IPS-20b (cell line): Measurements from ENCODE around the gene STT3B.

Source experiments
- H3K27ac ChIP-seq: one replicate; pipeline ENCODE4 v1.5.1; 2013; ENCODE audit warnings: low read length
- H3K27me3 ChIP-seq: 2 replicates; pipeline ENCODE4 v1.6.1; 2013; ENCODE audit warnings: mild to moderate bottlenecking, low read length, inconsistent platforms; ENCODE audit not compliant: insufficient read depth
- H3K36me3 ChIP-seq: 2 replicates; pipeline ENCODE4 v1.6.1; 2013; ENCODE audit warnings: low read depth, mild to moderate bottlenecking, inconsistent platforms, low read length, moderate library complexity; ENCODE audit not compliant: insufficient read depth
- H3K4me1 ChIP-seq: 2 replicates; pipeline ENCODE4 v1.6.1; 2013; ENCODE audit warnings: mild to moderate bottlenecking, control low read depth, inconsistent platforms, low read length, moderate library complexity; ENCODE audit not compliant: insufficient read depth
- H3K4me3 ChIP-seq: 2 replicates; pipeline ENCODE4 v1.5.1; 2013; ENCODE audit warnings: mild to moderate bottlenecking, low read length, inconsistent platforms
- H3K9ac ChIP-seq: 2 replicates; pipeline ENCODE4 v1.6.1; 2013; ENCODE audit warnings: low read depth, mild to moderate bottlenecking, inconsistent platforms, low read length, moderate library complexity
- H3K9me3 ChIP-seq: 2 replicates; pipeline ENCODE4 v1.6.1; 2013; ENCODE audit warnings: mild to moderate bottlenecking, low read depth, low read length, inconsistent platforms; ENCODE audit not compliant: insufficient read depth

STT3B gene

DNA sequence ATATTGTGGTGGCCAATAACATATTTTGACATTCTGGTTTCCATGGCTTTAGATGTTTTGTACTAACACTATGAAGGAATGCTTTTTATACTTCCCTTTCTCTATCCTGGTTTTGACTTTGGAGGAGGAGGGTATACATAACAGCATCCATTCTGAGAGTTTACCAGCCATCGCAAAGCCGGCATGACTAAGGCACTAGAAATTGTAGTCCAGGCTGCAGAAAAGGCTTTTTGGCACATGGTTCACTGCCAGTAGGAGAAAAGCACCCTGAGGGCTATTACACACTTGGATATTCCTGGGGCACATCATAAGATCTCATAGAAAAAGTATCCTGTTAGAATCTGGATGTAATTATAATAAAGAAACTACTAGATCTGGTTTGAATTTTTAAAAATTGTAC is 101.8 kb downstream of the STT3B start:
- Histone ChIP-seq H3K4me3 (no peak overlapping the region), H3K9ac (no peak overlapping the region), H3K27ac (no peak overlapping the region), H3K27me3 (no peaks in the 10 kb centered on the region), H3K9me3 (no peaks in the 10 kb centered on the region), H3K4me1 (no peaks in the 10 kb centered on the region), H3K36me3 (peaks cover 60% of the 10 kb centered on the region)

DNA sequence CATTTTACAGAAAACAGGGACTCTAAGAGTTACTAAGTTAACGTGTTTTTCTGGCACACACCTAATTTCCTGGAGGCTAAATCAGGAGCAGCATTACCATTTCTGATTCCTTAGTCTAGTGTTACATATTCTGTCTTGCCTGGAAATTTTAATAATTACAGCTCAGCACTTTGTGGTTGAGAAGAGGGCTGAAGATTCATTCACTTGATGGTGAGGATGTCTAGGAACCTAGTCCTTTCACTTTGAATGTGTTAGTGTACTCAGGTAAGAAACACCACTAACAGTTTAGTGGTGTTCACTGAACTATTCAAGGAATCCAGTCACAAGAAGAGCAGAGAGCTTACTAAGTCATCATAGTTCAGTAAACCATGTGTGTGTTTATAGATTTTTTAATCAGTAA is 102.8 kb downstream of the STT3B start:
- Histone ChIP-seq H3K4me3 (no peak overlapping the region), H3K27ac (no peak overlapping the region), H3K4me1 (no peaks in the 10 kb centered on the region), H3K36me3 (peaks cover 50% of the 10 kb centered on the region), H3K9me3 (no peaks in the 10 kb centered on the region), H3K27me3 (no peaks in the 10 kb centered on the region), H3K9ac (no peak overlapping the region)

DNA sequence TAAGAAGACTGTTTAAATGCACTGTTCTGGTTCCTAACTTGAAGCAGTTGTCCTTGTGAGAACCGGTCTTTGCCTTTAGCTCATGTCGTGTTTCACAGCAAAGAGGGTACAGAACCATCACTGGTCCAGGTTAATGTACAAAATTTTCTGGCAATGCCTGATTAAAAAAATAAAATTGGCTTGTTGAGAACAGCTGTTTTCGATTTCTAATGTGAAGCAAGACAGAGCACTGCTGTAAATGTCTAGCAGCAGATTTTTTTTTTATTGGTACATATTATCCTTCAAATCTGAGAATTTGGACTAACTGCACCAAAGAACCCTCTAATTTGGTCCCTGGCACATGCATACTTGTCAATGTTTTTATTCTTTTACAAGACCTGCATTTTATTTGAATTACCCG is 103.3 kb downstream of the STT3B start:
- H3K9ac ChIP-seq, result no peak overlapping the region
- peaks cover 48% of the 10 kb centered on the region for H3K36me3 ChIP-seq
- H3K27me3 ChIP-seq, result no peaks in the 10 kb centered on the region
- H3K9me3 ChIP-seq, result no peaks in the 10 kb centered on the region
- H3K4me1 ChIP-seq, result no peaks in the 10 kb centered on the region
- no peak overlapping the region for H3K4me3 ChIP-seq
- no peak overlapping the region for H3K27ac ChIP-seq

DNA sequence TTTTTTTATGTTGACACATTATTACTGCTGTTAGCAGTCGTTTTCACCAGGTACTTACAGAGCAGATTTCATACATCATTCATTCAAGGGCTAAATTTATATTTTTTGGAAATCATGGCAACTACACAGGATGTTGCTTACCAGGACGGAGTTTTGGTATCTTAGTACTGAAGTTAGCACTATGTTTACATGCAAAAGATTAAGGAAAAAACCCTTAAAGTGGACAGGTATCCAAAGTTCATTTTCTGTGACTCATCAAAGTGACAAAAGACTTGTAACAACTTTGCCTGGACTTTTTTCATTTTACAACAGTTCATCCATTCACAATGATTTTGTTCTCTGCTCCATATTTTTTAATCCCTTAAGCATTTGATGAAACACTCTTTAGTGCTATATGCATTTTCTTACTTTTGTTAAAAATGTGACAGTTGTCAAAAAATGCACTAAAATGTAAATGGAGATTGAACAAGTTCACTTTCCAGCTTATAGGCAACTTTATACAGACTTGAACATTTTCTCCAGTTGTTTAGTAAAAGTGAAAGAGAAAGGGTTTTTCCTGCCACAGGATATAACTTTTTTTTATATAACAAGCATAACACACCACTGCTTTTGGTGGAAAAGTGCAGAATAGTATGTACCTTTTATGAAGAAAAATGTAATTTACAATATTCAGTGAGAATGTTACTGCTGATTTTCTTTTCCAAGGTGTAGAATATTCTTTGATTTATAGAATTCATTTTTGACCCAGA is 104.1 kb downstream of the STT3B start:
- Histone ChIP-seq H3K9ac (no peak overlapping the region), H3K4me1 (no peaks in the 10 kb centered on the region), H3K9me3 (no peaks in the 10 kb centered on the region), H3K27me3 (no peaks in the 10 kb centered on the region), H3K27ac (no peak overlapping the region), H3K4me3 (no peak overlapping the region), H3K36me3 (peaks cover 40% of the 10 kb centered on the region; the same call in 1 of the 2 replicates)

DNA sequence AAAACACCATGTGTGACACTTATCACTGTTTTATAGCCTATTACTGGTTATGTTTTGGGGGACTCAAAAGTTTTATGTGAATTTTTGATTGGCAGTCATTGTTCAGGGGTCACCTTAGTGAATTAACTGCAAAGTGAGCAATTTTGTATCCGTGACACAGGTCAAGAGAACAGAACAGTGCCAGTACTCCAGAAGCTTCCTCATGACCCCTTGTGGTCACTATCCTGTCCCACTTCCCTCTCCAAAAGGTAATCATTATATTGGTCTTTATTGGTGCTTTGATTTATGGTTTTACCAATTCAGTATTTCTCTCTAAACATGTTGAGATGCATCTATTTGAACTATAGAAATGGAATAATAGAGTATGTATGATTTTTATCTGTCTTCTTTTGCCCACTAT is 107.1 kb downstream of the STT3B start:
- Histone ChIP-seq H3K27me3 (no peaks in the 10 kb centered on the region), H3K4me3 (no peak overlapping the region), H3K9ac (no peak overlapping the region), H3K4me1 (no peaks in the 10 kb centered on the region), H3K9me3 (no peaks in the 10 kb centered on the region), H3K27ac (no peak overlapping the region), H3K36me3 (peaks cover 24% of the 10 kb centered on the region; the same call in 1 of the 2 replicates)

DNA sequence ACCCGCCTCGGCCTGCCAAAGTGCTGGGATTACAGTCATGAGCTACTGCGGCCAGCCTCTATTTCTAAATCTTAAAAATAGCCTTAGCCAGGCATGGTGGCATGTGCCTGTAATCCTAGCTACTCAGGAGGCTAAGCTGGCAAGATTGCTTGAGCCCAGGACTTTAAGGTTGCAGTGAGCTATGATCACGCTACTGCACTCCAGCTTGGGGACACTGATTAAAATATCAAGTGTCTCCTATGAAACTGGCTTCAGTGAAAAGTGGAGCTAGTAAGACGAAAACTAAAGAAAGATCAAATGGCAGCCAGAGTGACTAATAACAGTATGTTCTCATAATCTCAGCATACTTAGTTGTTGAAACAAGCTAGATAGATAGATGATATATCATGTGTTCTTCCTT is 112.5 kb downstream of the STT3B start:
- Histone ChIP-seq H3K27me3 (no peaks in the 10 kb centered on the region), H3K4me1 (no peaks in the 10 kb centered on the region), H3K27ac (no peak overlapping the region), H3K9me3 (peaks cover 31% of the 10 kb centered on the region), H3K9ac (no peak overlapping the region), H3K36me3 (peaks cover 24% of the 10 kb centered on the region), H3K4me3 (no peak overlapping the region)

DNA sequence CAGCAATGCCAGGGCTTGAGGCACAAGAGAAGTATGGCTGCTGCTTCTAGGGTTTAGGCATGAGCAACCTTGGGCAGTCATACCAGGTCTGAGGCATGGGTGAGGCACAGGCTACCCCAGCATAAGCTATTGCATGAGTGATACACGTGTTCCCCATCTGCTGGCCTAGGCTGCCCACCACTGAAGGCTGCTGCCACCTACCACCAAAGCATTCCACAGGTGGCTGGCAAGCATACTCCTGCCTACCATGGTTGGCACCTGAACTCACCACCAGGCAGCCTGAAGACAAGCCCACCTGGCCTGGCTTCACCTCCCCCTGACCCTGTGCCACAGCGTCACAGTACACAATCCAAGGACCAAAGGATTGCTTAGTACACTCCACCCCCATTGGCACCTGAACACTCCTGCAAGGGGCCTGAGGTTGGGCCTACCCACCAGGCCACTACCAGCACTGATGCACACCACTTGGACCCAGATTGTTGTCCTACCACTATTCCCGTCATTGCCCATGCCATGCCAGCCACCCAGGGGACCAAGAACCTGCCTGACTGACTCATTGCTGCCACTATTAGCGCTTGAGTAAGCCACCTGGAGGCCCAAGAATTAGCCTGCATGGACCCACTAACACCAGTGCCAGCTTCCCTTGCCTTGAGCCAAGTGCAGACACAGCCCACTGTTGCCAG is 115.7 kb downstream of the STT3B start:
- Histone ChIP-seq H3K4me3 (no peak overlapping the region), H3K4me1 (no peaks in the 10 kb centered on the region), H3K9ac (no peak overlapping the region), H3K9me3 (peaks cover 60% of the 10 kb centered on the region), H3K27me3 (no peaks in the 10 kb centered on the region), H3K27ac (no peak overlapping the region), H3K36me3 (peaks cover 29% of the 10 kb centered on the region)

DNA sequence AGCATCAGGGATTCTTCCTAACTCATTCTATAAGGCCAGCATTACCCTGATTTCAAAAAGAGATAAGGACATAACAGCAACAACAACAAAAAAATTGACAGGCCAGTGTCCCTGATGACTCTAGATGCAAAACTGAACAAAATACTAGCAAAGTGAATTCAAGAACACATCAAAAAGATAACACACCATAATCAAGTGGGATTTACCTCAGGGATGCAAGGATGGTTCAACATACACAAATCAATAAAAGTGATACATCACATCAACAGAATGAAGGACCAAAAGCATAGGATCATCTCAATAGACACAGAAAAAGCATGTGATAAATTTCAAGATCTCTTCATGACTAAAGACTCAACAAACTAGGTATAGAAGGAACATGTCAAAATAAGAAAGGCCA is 119.6 kb downstream of the STT3B start:
- H3K9me3 ChIP-seq, result peaks cover 91% of the 10 kb centered on the region
- H3K36me3 ChIP-seq, result peaks cover 37% of the 10 kb centered on the region
- no peak overlapping the region for H3K27ac ChIP-seq

DNA sequence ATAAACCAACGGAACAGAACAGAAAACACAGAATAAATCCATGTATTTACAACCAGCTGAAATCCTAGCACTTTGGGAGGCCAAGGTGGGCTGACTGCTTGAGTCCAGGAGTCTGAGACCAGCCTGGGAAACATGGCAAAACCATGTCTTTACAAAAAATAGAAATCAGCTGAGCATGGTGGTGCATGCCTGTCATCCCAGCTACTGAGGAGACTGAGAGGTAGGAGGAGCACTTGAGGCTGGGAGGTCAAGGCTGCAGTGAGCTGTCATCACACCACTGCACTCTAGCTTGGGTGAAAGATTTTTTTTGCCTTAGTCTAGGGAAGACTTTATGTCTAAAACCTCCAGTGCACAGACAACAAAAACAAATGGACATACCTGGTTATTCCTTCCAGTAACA is 120.7 kb downstream of the STT3B start:
- Histone ChIP-seq H3K4me1 (no peaks in the 10 kb centered on the region), H3K4me3 (no peak overlapping the region), H3K27ac (no peak overlapping the region), H3K36me3 (peaks cover 31% of the 10 kb centered on the region; the same call in 1 of the 2 replicates), H3K9ac (no peak overlapping the region), H3K27me3 (no peaks in the 10 kb centered on the region), H3K9me3 (peaks cover 90% of the 10 kb centered on the region)

More for the DNA sequence above, 119.6 kb downstream of the STT3B start:
- H3K4me1 ChIP-seq, result no peaks in the 10 kb centered on the region
- no peak overlapping the region for H3K4me3 ChIP-seq
- H3K27me3 ChIP-seq, result no peaks in the 10 kb centered on the region
- no peak overlapping the region for H3K9ac ChIP-seq

DNA sequence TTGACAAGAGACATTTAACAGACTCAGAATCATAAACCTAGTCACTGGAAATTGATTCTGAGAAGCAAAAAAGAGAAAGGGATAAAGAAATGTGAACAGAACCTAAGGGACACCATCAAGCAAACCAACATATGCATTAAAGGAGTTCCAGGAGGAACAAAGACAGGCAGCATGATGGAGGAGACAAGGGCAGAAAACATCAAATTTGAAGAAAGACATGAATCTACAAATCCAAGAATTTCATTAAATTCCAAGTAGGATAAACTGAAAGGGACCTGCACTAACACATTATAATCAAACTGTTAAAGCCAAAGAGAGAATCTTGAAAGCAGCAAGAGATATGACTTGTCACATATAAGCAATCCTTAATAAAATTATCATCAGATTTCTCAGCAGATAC is 122.3 kb downstream of the STT3B start:
- H3K36me3 ChIP-seq, result peaks cover 36% of the 10 kb centered on the region; the same call in 1 of the 2 replicates
- no peak overlapping the region for H3K4me3 ChIP-seq
- H3K9me3 ChIP-seq, result peaks cover 76% of the 10 kb centered on the region
- H3K27ac ChIP-seq, result no peak overlapping the region
- H3K4me1 ChIP-seq, result no peaks in the 10 kb centered on the region
- H3K9ac ChIP-seq, result no peak overlapping the region
- H3K27me3 ChIP-seq, result no peaks in the 10 kb centered on the region

DNA sequence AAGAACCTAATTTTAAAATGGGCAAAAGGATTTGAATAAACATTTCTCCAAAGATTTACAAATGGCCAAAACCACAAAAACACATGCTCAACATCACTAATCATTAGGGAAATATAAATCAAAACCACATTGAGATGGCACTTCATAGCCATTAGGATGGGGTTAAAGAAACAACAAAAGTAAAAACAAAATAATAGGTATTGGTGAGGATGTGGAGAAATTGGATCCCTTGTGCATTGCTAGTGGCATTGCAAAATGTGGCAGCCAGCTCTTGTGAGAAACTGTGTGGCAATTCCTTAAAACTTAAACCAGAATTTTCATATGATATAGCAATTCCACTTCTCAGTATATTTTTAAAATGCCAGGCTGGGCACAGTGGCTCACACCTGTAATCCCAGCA is 126.5 kb downstream of the STT3B start:
- Histone ChIP-seq H3K4me1 (peaks cover 3% of the 10 kb centered on the region; the same call in 1 of the 2 replicates), H3K9ac (no peak overlapping the region), H3K27ac (no peak overlapping the region), H3K9me3 (peaks cover 38% of the 10 kb centered on the region), H3K27me3 (no peaks in the 10 kb centered on the region), H3K36me3 (peaks cover 55% of the 10 kb centered on the region; the same call in 1 of the 2 replicates), H3K4me3 (no peak overlapping the region)

DNA sequence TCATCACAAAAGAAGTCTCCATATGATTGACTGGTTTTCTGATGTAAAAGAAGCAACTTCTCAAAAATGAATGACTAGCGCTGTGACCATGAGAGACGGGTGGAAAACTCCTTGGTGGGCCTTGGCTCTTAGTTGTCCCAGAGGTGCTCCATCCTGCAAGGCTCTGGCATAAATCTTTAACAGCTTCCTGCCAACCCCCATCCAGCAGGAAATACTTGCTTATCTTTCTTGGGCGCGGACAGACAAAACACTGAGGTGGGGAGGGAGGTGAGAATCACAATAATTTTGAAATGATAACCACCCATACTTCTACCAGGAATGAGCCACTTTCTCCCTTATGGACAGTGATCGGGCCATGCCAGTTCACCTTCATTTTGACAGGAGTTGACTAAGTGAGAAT is 128.6 kb downstream of the STT3B start:
- no peaks in the 10 kb centered on the region for H3K27me3 ChIP-seq
- H3K27ac ChIP-seq, result no peak overlapping the region
- peaks cover 3% of the 10 kb centered on the region; the same call in 1 of the 2 replicates for H3K4me1 ChIP-seq
- H3K36me3 ChIP-seq, result peaks cover 47% of the 10 kb centered on the region; the same call in 1 of the 2 replicates
- H3K4me3 ChIP-seq, result no peak overlapping the region
- peaks cover 19% of the 10 kb centered on the region for H3K9me3 ChIP-seq
- no peak overlapping the region for H3K9ac ChIP-seq
